ENCODE measurements around the gene POP5. TPM values are rescaled to one million over a fixed set of nuclear protein-coding genes. Genes with fewer than 3 reads are reported as not detected.

Gene POP5
- total RNA-seq, 1 experiment from 2014 or later, result 29.9 TPM

- Mint-ChIP-seq H3K4me1 (ENCODE audit: insufficient read depth, unreplicated experiment) (peaks cover 16% of the 10 kb centered on the region), H3K27ac (ENCODE audit: low read depth, unreplicated experiment) (no peak overlapping the region), H3K27me3 (ENCODE audit: insufficient read depth, unreplicated experiment) (no peaks in the 10 kb centered on the region), H3K36me3 (ENCODE audit: insufficient read depth, unreplicated experiment) (peaks cover 67% of the 10 kb centered on the region), H3K9me3 (ENCODE audit: unreplicated experiment) (no peaks in the 10 kb centered on the region), H3K4me3 (ENCODE audit: unreplicated experiment) (no peak overlapping the region)
- ChIA-PET POLR2A (interaction anchor here (0.9 to 3.8 kb wide), 4 partner anchors 8 to 434 kb away, joined by 3 to 29 read pairs (median 4); partner anchors contain the start of gene DYNLL1), CTCF (interaction anchor here (0.9 to 1.2 kb wide), 3 partner anchors 69 to 143 kb away, joined by 3 read pairs; no protein-coding TSS in a partner anchor)
- intact Hi-C loops (cut with micrococcal nuclease), result no loop called here
- no peak for TF ChIP-seq CTCF (IDR thresholded peaks at IDR 0.05; ENCODE audit: unreplicated experiment)
- no peak for DNase-seq (ENCODE audit: unreplicated experiment)
- no TSS peak for BruUV-seq (replicated peaks)
Measured at GRCh38 chr12:120579179-120579578, 2.0 kb downstream of the POP5 start.

- no peaks in the 10 kb centered on the region for H3K9me3 Mint-ChIP-seq (ENCODE audit: unreplicated experiment)
- DNase-seq (ENCODE audit: unreplicated experiment), result no peak
- H3K27me3 Mint-ChIP-seq (ENCODE audit: insufficient read depth, unreplicated experiment), result no peaks in the 10 kb centered on the region
- POLR2A ChIA-PET, result interaction anchor here (1.5 kb wide), 1 partner anchor 38 kb away, joined by 3 read pairs; no protein-coding TSS in a partner anchor
- peaks cover 5% of the 10 kb centered on the region for H3K4me1 Mint-ChIP-seq (ENCODE audit: insufficient read depth, unreplicated experiment)
- no peak for TF ChIP-seq CTCF (IDR thresholded peaks at IDR 0.05; ENCODE audit: unreplicated experiment)
- H3K36me3 Mint-ChIP-seq (ENCODE audit: insufficient read depth, unreplicated experiment), result peaks cover 96% of the 10 kb centered on the region
- CTCF ChIA-PET, result no interaction called here
- H3K4me3 Mint-ChIP-seq (ENCODE audit: unreplicated experiment), result no peak overlapping the region
- intact Hi-C loops (cut with micrococcal nuclease), result no loop called here
- BruUV-seq (replicated peaks), result no TSS peak
- H3K27ac Mint-ChIP-seq (ENCODE audit: low read depth, unreplicated experiment), result no peak overlapping the region
Measured at GRCh38 chr12:120574106-120574505, 7.1 kb downstream of the POP5 start.

GRCh38 chr12:120573560-120573959, 7.6 kb downstream of the POP5 start:
- H3K27me3 Mint-ChIP-seq (ENCODE audit: insufficient read depth, unreplicated experiment), result no peaks in the 10 kb centered on the region
- H3K4me1 Mint-ChIP-seq (ENCODE audit: insufficient read depth, unreplicated experiment), result peaks cover 5% of the 10 kb centered on the region
- no peak overlapping the region for H3K27ac Mint-ChIP-seq (ENCODE audit: low read depth, unreplicated experiment)
- peaks cover 96% of the 10 kb centered on the region for H3K36me3 Mint-ChIP-seq (ENCODE audit: insufficient read depth, unreplicated experiment)
- intact Hi-C loops (cut with micrococcal nuclease), result no loop called here
- ChIA-PET POLR2A (no interaction called here), CTCF (interaction anchor here (0.6 kb wide), 1 partner anchor 523 kb away, joined by 6 read pairs; no protein-coding TSS in a partner anchor)
- no peak for DNase-seq (ENCODE audit: unreplicated experiment)
- BruUV-seq (replicated peaks), result no TSS peak
- no peak for TF ChIP-seq CTCF (IDR thresholded peaks at IDR 0.05; ENCODE audit: unreplicated experiment)
- H3K4me3 Mint-ChIP-seq (ENCODE audit: unreplicated experiment), result no peak overlapping the region
- H3K9me3 Mint-ChIP-seq (ENCODE audit: unreplicated experiment), result no peaks in the 10 kb centered on the region

- H3K4me3 Mint-ChIP-seq (ENCODE audit: unreplicated experiment), result no peak overlapping the region
- peak overlapping the region; percentile 40 for H3K27ac Mint-ChIP-seq (ENCODE audit: low read depth, unreplicated experiment)
- H3K4me1 Mint-ChIP-seq (ENCODE audit: insufficient read depth, unreplicated experiment), result peaks cover 5% of the 10 kb centered on the region
- no peak for TF ChIP-seq CTCF (IDR thresholded peaks at IDR 0.05; ENCODE audit: unreplicated experiment)
- DNase-seq (ENCODE audit: unreplicated experiment), result no peak
- no TSS peak for BruUV-seq (replicated peaks)
- ChIA-PET CTCF (interaction anchor here (0.6 to 2.3 kb wide), 3 partner anchors 12 to 73 kb away, joined by 3 to 9 read pairs (median 3); partner anchors contain the start of gene COQ5), POLR2A (interaction anchor here (1.1 to 3.1 kb wide), 3 partner anchors 9 to 36 kb away, joined by 3 to 29 read pairs (median 3); partner anchors contain the start of gene POP5)
- intact Hi-C loops (cut with micrococcal nuclease), result no loop called here
- no peaks in the 10 kb centered on the region for H3K27me3 Mint-ChIP-seq (ENCODE audit: insufficient read depth, unreplicated experiment)
- H3K36me3 Mint-ChIP-seq (ENCODE audit: insufficient read depth, unreplicated experiment), result peaks cover 99% of the 10 kb centered on the region
- no peaks in the 10 kb centered on the region for H3K9me3 Mint-ChIP-seq (ENCODE audit: unreplicated experiment)
Measured at GRCh38 chr12:120571299-120571698, 9.9 kb downstream of the POP5 start.

All from MCF 10A (cell line).